Breast epithelium (tissue), 3 donors: ENCODE measurements around the gene HDAC7.

Experiments
- CTCF ChIP-seq, 3 donors: fragments of 450-650 bp; IDR thresholded peaks; one replicate each; pipeline ENCODE4 v1.5.1; 2016 to 2017; ENCODE audit warnings: antibody characterized with exemption in 3 of 3, mild to moderate bottlenecking in 3 of 3, moderate library complexity in 3 of 3
- POLR2A ChIP-seq: fragments of 450-650 bp; IDR thresholded peaks from one replicate; pipeline ENCODE4 v1.6.1; 2016; ENCODE audit warnings: antibody characterized with exemption, mild to moderate bottlenecking, moderate library complexity

GRCh38 chr12:47739979-47740378, 79.7 kb downstream of the HDAC7 start:
- TF ChIP-seq POLR2A, result no peak
- TF ChIP-seq CTCF (IDR thresholded peaks at IDR 0.05), result no peak
